Prostate gland (tissue), 2 donors: ENCODE measurements around the gene NKX2-1. TPM values are rescaled to one million over a fixed set of nuclear protein-coding genes. Genes with fewer than 3 reads are reported as not detected.

Source experiments
- DNase-seq: peaks from one replicate; pipeline ENCODE4 v3.0.0-alpha.2; 2019; ENCODE audit warnings: low spot score
- H3K27ac ChIP-seq, 2 donors: fragments of 200-600 bp; sonication (generic); 2 replicates each; pipeline ENCODE4 v1.5.1; 2017 to 2019
- H3K27me3 ChIP-seq: fragments of 200-600 bp; sonication (generic); replicated peaks from 2 replicates; pipeline ENCODE4 v1.5.1; 2019; ENCODE audit not compliant: insufficient read depth
- H3K36me3 ChIP-seq, 2 donors: fragments of 200-600 bp; sonication (generic); 1 replicate in 1 of 2; 2 replicates in 1 of 2; pipeline versions ENCODE4 v1.5.1 to v1.8.1; 2017 to 2019
- H3K4me1 ChIP-seq: fragments of 200-600 bp; sonication (generic); replicated peaks from 2 replicates; pipeline ENCODE4 v1.5.1; 2019
- H3K4me3 ChIP-seq, 2 donors: fragments of 200-600 bp; sonication (generic); 2 replicates each; pipeline ENCODE4 v1.5.1; 2017 to 2019
- H3K9me3 ChIP-seq: fragments of 200-600 bp; sonication (generic); 2 replicates; pipeline ENCODE4 v1.5.1; 2017
- CTCF ChIP-seq, 4 experiments: fragments of 200-600 bp in 2 of 4; fragments of 450-650 bp in 2 of 4; sonication (generic) in 2 of 4; IDR thresholded peaks; 1 replicate in 3 of 4; 2 replicates in 1 of 4; pipeline ENCODE4 v1.5.1; 2016 to 2019; ENCODE audit warnings: antibody characterized with exemption in 4 of 4, mild to moderate bottlenecking in 2 of 4, moderate library complexity in 2 of 4
- POLR2A ChIP-seq: fragments of 450-650 bp; IDR thresholded peaks from one replicate; pipeline ENCODE4 v1.6.1; 2016; ENCODE audit warnings: antibody characterized with exemption, mild to moderate bottlenecking
- POLR2AphosphoS5 ChIP-seq: sonication (generic); formaldehyde crosslinking; IDR thresholded peaks from one replicate; pipeline ENCODE4 v1.6.1; 2017; ENCODE audit warnings: antibody characterized with exemption
- WGBS: methylation state at CpG from one replicate; pipeline ENCODE4 v1.1.5; 2018; 5-methylcytosine and 5-hydroxymethylcytosine counted together
- intact Hi-C: fragments of 100-400 bp; cut with DNase I; formaldehyde crosslinking; loops from one replicate; pipeline ENCODE4 v1.14.2; 2022
- total RNA-seq, 2 donors: library from RNA; depleted of rRNA; stranded (reverse); fragments of >200 nt; gene quantifications; one replicate each; pipeline ENCODE4 v1.1.0, GENCODE V29; 2016

Gene NKX2-1
- total RNA-seq, 2 donors from 2014 or later = not detected

- DNase-seq = no peak
- peaks cover 10% of the 10 kb centered on the region for H3K4me1 ChIP-seq
- H3K36me3 ChIP-seq = no peaks in the 10 kb centered on the region
- no peak overlapping the region for H3K4me3 ChIP-seq
- intact Hi-C loops = no loop called here
- 14% methylated on average over 14 of the region's 14 CpGs for WGBS
- no peaks in the 10 kb centered on the region for H3K9me3 ChIP-seq
- TF ChIP-seq CTCF (IDR thresholded peaks at IDR 0.05) = no peak
- TF ChIP-seq POLR2A = no peak
- no peak for TF ChIP-seq POLR2AphosphoS5
- peaks cover 86% of the 10 kb centered on the region for H3K27me3 ChIP-seq
- H3K27ac ChIP-seq = no peak overlapping the region
Observed at GRCh38 chr14:36515105-36515593, 4.9 kb downstream of the NKX2-1 start.

GRCh38 chr14:36514278-36515104 lies 5.5 kb downstream of the NKX2-1 start:
- Histone ChIP-seq H3K9me3 (no peaks in the 10 kb centered on the region), H3K36me3 (no peaks in the 10 kb centered on the region), H3K27ac (no peak overlapping the region), H3K4me1 (peaks cover 10% of the 10 kb centered on the region), H3K27me3 (peaks cover 86% of the 10 kb centered on the region), H3K4me3 (no peak overlapping the region)
- no peak for TF ChIP-seq POLR2AphosphoS5
- no peak for TF ChIP-seq CTCF (IDR thresholded peaks at IDR 0.05)
- no peak for TF ChIP-seq POLR2A
- DNase-seq = no peak
- WGBS = 3% methylated on average over 38 of the region's 38 CpGs
- intact Hi-C loops = no loop called here

- H3K4me3 ChIP-seq = no peak overlapping the region
- DNase-seq = no peak
- H3K4me1 ChIP-seq = peaks cover 3% of the 10 kb centered on the region
- intact Hi-C loops = no loop called here
- H3K36me3 ChIP-seq = no peaks in the 10 kb centered on the region
- 3% methylated on average over 38 of the region's 38 CpGs for WGBS
- H3K27ac ChIP-seq = no peak overlapping the region
- no peak for TF ChIP-seq POLR2A
- TF ChIP-seq POLR2AphosphoS5 = no peak
- TF ChIP-seq CTCF (IDR thresholded peaks at IDR 0.05) = no peak
- no peaks in the 10 kb centered on the region for H3K9me3 ChIP-seq
- peaks cover 83% of the 10 kb centered on the region for H3K27me3 ChIP-seq
Observed at GRCh38 chr14:36513451-36514277, 6.4 kb downstream of the NKX2-1 start.

DNA sequence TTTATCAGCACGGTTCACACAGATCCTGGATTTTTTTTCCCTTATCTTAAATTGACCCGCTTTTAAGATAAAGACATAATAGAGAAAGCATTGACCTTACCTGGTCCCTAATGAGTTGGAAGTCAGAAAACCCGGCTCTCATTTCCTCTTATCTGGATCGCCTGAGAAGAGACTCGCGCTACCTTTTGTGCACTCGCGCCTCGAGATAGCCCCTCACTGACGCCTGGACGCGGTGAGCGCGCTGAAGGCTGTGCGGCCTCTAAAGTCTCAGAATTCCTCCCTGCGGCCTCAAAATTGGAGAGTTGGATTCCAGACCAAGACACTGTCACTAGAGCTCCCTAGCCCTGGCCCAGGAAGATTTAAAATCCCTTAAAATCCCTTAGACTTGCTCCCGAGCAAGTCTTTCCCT lies 7.0 kb downstream of the NKX2-1 start:
- no peak for DNase-seq
- Histone ChIP-seq H3K4me3 (no peak overlapping the region), H3K9me3 (no peaks in the 10 kb centered on the region), H3K27me3 (peaks cover 82% of the 10 kb centered on the region), H3K27ac (no peak overlapping the region), H3K36me3 (no peaks in the 10 kb centered on the region), H3K4me1 (no peaks in the 10 kb centered on the region)
- TF ChIP-seq POLR2AphosphoS5 = no peak
- no peak for TF ChIP-seq CTCF (IDR thresholded peaks at IDR 0.05)
- no peak for TF ChIP-seq POLR2A
- 8% methylated on average over 17 of the region's 17 CpGs for WGBS
- intact Hi-C loops = no loop called here
